Neutrophil (primary cell): ENCODE measurements around the gene EPHA6.

ENCODE experiments used
- H3K27ac ChIP-seq: fragments of 200-600 bp; sonication (generic); 2 replicates; pipeline ENCODE4 v1.5.1; 2016; ENCODE audit warnings: mild to moderate bottlenecking, moderate library complexity
- H3K27me3 ChIP-seq: fragments of 200-600 bp; sonication (generic); 2 replicates; pipeline ENCODE4 v1.6.0; 2016; ENCODE audit warnings: mild to moderate bottlenecking
- H3K36me3 ChIP-seq: fragments of 200-600 bp; sonication (generic); 2 replicates; pipeline ENCODE4 v1.5.1; 2017
- H3K4me1 ChIP-seq, 2 experiments: fragments of 200-600 bp in 1 of 2; sonication (generic) in 1 of 2; 1 replicate in 1 of 2; 2 replicates in 1 of 2; pipeline versions ENCODE4 v1.5.1 to v1.6.1; 2013 to 2016; ENCODE audit warnings: low read depth in 1 of 2, low read length in 1 of 2, mild to moderate bottlenecking in 1 of 2, moderate library complexity in 1 of 2; ENCODE audit not compliant: control insufficient read depth in 1 of 2, insufficient read depth in 1 of 2
- H3K4me3 ChIP-seq, 2 experiments: fragments of 200-600 bp in 1 of 2; sonication (generic) in 1 of 2; 1 replicate in 1 of 2; 2 replicates in 1 of 2; pipeline ENCODE4 v1.5.1; 2013 to 2016; ENCODE audit warnings: low read depth in 1 of 2, low read length in 1 of 2, mild to moderate bottlenecking in 1 of 2, moderate library complexity in 1 of 2
- H3K9me3 ChIP-seq: fragments of 200-600 bp; sonication (generic); 2 replicates; pipeline ENCODE4 v1.5.1; 2016
- CTCF ChIP-seq: fragments of 200-600 bp; sonication (generic); IDR thresholded peaks from 2 replicates; pipeline ENCODE4 v1.5.1; 2016; ENCODE audit warnings: antibody characterized with exemption

EPHA6 gene

DNA sequence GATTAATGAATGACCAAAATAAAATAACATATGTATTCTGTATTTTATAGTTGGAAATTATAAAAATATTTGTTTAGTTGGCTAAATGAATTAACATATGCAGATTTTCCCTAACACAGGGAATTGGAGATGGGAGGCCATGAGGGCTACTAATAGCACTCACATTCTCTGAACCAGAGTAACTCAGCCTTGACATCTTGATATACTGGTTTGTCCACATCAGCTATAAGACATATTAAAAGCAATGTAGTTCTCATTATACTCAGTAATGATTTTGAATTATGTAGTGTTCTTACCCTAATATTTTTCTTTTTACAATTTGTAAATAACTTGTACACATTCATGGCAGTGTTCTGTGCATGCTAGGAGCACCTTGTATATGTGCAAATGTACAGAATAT, 255.9 kb downstream of the EPHA6 start:
- no peak overlapping the region for H3K4me3 ChIP-seq
- no peaks in the 10 kb centered on the region for H3K4me1 ChIP-seq
- H3K36me3 ChIP-seq: no peaks in the 10 kb centered on the region
- TF ChIP-seq CTCF: no peak
- H3K27ac ChIP-seq: no peak overlapping the region
- H3K27me3 ChIP-seq: no peaks in the 10 kb centered on the region
- H3K9me3 ChIP-seq: no peaks in the 10 kb centered on the region

GRCh38 chr3:97074546-97074945, 260.2 kb downstream of the EPHA6 start:
- no peaks in the 10 kb centered on the region for H3K36me3 ChIP-seq
- no peaks in the 10 kb centered on the region for H3K9me3 ChIP-seq
- H3K27me3 ChIP-seq: no peaks in the 10 kb centered on the region
- H3K27ac ChIP-seq: no peak overlapping the region
- TF ChIP-seq CTCF: no peak
- H3K4me1 ChIP-seq: no peaks in the 10 kb centered on the region
- H3K4me3 ChIP-seq: no peak overlapping the region

DNA sequence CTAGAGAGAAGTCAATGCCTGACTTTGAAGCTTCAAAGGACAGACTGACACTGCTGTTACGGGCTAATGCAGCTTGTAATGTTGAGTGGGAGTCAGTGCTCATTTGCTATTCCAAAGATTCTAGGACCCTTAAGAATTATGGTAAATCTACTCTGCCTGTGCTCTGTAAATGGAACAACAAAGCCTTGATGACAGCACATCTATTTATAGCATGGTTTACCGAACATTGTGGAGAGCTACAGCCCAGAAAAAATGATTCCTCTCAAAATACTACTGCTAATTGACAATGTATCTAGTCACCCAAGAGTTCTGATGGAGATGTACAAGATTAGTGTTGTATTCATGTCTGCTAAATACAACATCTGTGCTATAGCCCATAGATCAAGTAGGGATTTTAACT, 262.3 kb downstream of the EPHA6 start:
- Histone ChIP-seq H3K27me3 (no peaks in the 10 kb centered on the region), H3K4me3 (no peak overlapping the region), H3K4me1 (no peaks in the 10 kb centered on the region), H3K36me3 (no peaks in the 10 kb centered on the region), H3K9me3 (no peaks in the 10 kb centered on the region), H3K27ac (no peak overlapping the region)
- no peak for TF ChIP-seq CTCF

- no peaks in the 10 kb centered on the region for H3K36me3 ChIP-seq
- no peak overlapping the region for H3K27ac ChIP-seq
- no peaks in the 10 kb centered on the region for H3K9me3 ChIP-seq
- no peak overlapping the region for H3K4me3 ChIP-seq
- no peak for TF ChIP-seq CTCF
- H3K27me3 ChIP-seq: no peaks in the 10 kb centered on the region
- H3K4me1 ChIP-seq: no peaks in the 10 kb centered on the region
Observed at GRCh38 chr3:97089621-97090020, 275.2 kb downstream of the EPHA6 start.

- TF ChIP-seq CTCF: no peak
- Histone ChIP-seq H3K27me3 (no peaks in the 10 kb centered on the region), H3K9me3 (no peaks in the 10 kb centered on the region), H3K4me1 (no peaks in the 10 kb centered on the region), H3K36me3 (no peaks in the 10 kb centered on the region), H3K4me3 (no peak overlapping the region), H3K27ac (no peak overlapping the region)
Observed at GRCh38 chr3:97102641-97103040, 288.2 kb downstream of the EPHA6 start.
